ENCODE measurements around the gene ELOVL1. TPM values are rescaled to one million over a fixed set of nuclear protein-coding genes. Genes with fewer than 3 reads are reported as not detected.
A peak's percentile ranks its signal among the peaks of the same experiment; 100 is the strongest.

The ELOVL1 gene
- total RNA-seq, 4 donors from 2014 or later = 26.3 to 65.0 (median 41.0) TPM

DNA sequence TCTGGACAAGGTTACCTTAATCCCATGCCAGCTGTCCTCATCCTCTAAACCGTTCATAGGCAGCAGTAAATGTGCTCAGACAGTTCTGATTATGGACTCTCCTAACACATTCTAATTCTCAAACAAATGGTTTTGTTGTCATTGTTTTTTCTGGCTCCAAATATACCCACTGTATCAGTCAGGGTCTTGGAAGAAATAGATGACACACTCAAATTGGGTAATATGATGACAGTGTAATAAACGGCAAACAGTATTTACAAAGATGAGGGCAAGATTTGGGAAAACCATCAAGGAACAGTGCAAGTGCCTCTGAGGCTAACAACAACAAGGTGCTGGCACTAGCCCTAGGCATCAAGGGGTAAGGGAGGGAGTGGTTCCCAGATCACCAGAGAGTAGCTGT, 13.3 kb downstream of the ELOVL1 start:
- 45 to 76% methylated on average over 1 to 2 of the region's 2 CpGs for WGBS, 2 donors (ENCODE audit: low coverage in 1 of 2)
- peaks cover 0 to 31% (median 5%) of the 10 kb centered on the region in 3 donors for H3K4me1 ChIP-seq
- ATAC-seq = no peak
- H3K4me3 ChIP-seq = no peak overlapping the region
- no peak for TF ChIP-seq CTCF (IDR thresholded peaks at IDR 0.05)
- TF ChIP-seq POLR2A (IDR thresholded peaks at IDR 0.05) = no peak
- TF ChIP-seq EP300 (IDR thresholded peaks at IDR 0.05) = no peak
- H3K27ac ChIP-seq = no peak overlapping the region
- H3K27me3 ChIP-seq = no peaks in the 10 kb centered on the region
- no peaks in the 10 kb centered on the region for H3K9me3 ChIP-seq
- no peaks in the 10 kb centered on the region for H3K36me3 ChIP-seq

DNA sequence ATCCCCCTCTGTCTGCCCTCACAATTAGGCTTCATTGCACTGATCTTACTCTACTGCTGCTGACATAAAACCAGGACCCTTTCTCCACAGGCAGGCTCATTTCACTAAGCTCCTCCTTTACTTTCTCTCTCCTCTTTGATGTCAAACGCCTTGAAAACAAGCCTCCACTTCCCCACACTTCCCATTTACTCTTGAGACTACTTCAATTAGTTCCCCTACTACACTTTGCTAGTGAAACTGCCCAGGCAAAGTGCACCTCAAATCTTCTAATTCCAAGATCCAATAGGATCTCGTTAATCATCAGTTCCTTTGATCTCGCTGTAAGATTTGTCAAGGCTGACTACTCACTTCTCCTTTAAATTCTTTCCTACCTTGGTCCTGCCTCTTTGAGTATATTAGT, 14.9 kb downstream of the ELOVL1 start:
- Histone ChIP-seq H3K9me3 (no peaks in the 10 kb centered on the region), H3K27ac (no peak overlapping the region), H3K4me3 (no peak overlapping the region), H3K27me3 (no peaks in the 10 kb centered on the region), H3K4me1 (peaks cover 0 to 34% (median 0%) of the 10 kb centered on the region in 3 donors), H3K36me3 (no peaks in the 10 kb centered on the region)
- ATAC-seq = no peak
- TF ChIP-seq CTCF (IDR thresholded peaks at IDR 0.05) = no peak
- TF ChIP-seq EP300 (IDR thresholded peaks at IDR 0.05) = no peak
- no peak for TF ChIP-seq POLR2AphosphoS5 (IDR thresholded peaks at IDR 0.05)
- TF ChIP-seq POLR2A (IDR thresholded peaks at IDR 0.05) = no peak
- 57 to 68% methylated on average over 3 of the region's 3 CpGs for WGBS, 2 donors (ENCODE audit: low coverage in 1 of 2)

GRCh38 chr1:43352351-43352705, 15.5 kb downstream of the ELOVL1 start:
- Histone ChIP-seq H3K36me3 (no peaks in the 10 kb centered on the region), H3K9me3 (no peaks in the 10 kb centered on the region), H3K27me3 (no peaks in the 10 kb centered on the region), H3K4me3 (no peak overlapping the region), H3K4me1 (peaks cover 0 to 29% (median 0%) of the 10 kb centered on the region in 3 donors), H3K27ac (no peak overlapping the region)
- ATAC-seq = no peak
- 92 to 100% methylated on average over 1 to 2 of the region's 2 CpGs for WGBS, 2 donors (ENCODE audit: low coverage in 1 of 2)
- no peak for TF ChIP-seq POLR2AphosphoS5 (IDR thresholded peaks at IDR 0.05)
- TF ChIP-seq CTCF (IDR thresholded peaks at IDR 0.05) = no peak
- TF ChIP-seq EP300 (IDR thresholded peaks at IDR 0.05) = no peak
- TF ChIP-seq POLR2A (IDR thresholded peaks at IDR 0.05) = no peak

- H3K36me3 ChIP-seq = no peaks in the 10 kb centered on the region
- no peak overlapping the region for H3K4me3 ChIP-seq
- WGBS, 2 donors (ENCODE audit: low coverage in 1 of 2) = 79 to 83% methylated on average over 9 of the region's 10 CpGs
- H3K27me3 ChIP-seq = no peaks in the 10 kb centered on the region
- peaks cover 0 to 25% (median 0%) of the 10 kb centered on the region in 3 donors for H3K4me1 ChIP-seq
- H3K9me3 ChIP-seq = no peaks in the 10 kb centered on the region
- no peak for TF ChIP-seq CTCF (IDR thresholded peaks at IDR 0.05)
- no peak for TF ChIP-seq EP300 (IDR thresholded peaks at IDR 0.05)
- TF ChIP-seq POLR2AphosphoS5 (IDR thresholded peaks at IDR 0.05) = no peak
- no peak for TF ChIP-seq POLR2A (IDR thresholded peaks at IDR 0.05)
- ATAC-seq = no peak
- peak overlapping the region in 2 of 4 donors; percentile 29 to 92 for H3K27ac ChIP-seq
Measured at GRCh38 chr1:43351421-43352350, 16.1 kb downstream of the ELOVL1 start.

DNA sequence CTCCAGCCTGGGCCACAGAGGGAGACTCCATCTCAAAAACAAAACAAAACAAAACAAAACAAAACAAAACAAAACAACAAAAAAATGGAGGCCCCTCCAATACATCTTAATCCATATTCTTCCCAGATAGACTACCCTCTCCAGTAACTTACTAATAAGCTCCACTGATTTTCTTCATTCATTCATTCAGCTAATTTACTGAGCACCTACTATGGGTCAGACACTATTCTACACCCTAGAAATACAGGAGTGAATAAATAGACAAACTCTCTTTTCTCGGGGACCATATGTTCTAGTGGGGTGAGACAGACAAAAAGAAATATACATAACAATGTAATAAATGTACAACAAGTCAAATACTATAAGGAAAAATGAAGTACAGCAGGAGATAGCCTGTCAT, 16.8 kb downstream of the ELOVL1 start:
- no peaks in the 10 kb centered on the region for H3K9me3 ChIP-seq
- no peaks in the 10 kb centered on the region for H3K36me3 ChIP-seq
- H3K4me1 ChIP-seq = peaks cover 0 to 25% (median 0%) of the 10 kb centered on the region in 3 donors
- H3K27ac ChIP-seq = peak overlapping the region in 3 of 4 donors; percentile 29 to 92 (median 86)
- 75% methylated on average over 1 of the region's 1 CpG; no CpG with 5 or more reads in 1 of the 2 donors for WGBS, 2 donors (ENCODE audit: low coverage in 1 of 2)
- no peak for ATAC-seq
- TF ChIP-seq EP300 (IDR thresholded peaks at IDR 0.05) (no peak), POLR2A (IDR thresholded peaks at IDR 0.05) (no peak), CTCF (IDR thresholded peaks at IDR 0.05) (no peak)
- no peak overlapping the region for H3K4me3 ChIP-seq
- no peaks in the 10 kb centered on the region for H3K27me3 ChIP-seq

All from gastroesophageal sphincter (tissue), 4 donors.